HEK293T (cell line): ENCODE measurements around the gene C11orf24.
"Not testable (repeated sequence)": the region's sequence is repeated elsewhere in the genome, so short reads cannot be mapped to it uniquely, and the experiment has no call there.

ENCODE experiments used
- CTCF ChIA-PET: fragments of 350-600 bp; formaldehyde crosslinking; extraction: SDS; loops from one replicate; lab custom pipeline; 2021; ENCODE audit warnings: antibody characterized with exemption, inconsistent platforms; lab: Yijun Ruan, JAX
- POLR2A ChIA-PET: fragments of 350-600 bp; formaldehyde crosslinking; extraction: SDS; loops from one replicate; lab custom pipeline; 2020; ENCODE audit warnings: antibody characterized with exemption, inconsistent platforms; lab: Yijun Ruan, JAX
- DNase-seq: peaks from one replicate; pipeline ENCODE4 v3.0.0; 2012; ENCODE audit warnings: mixed read lengths; ENCODE audit errors: extremely low spot score
- ARNT ChIP-seq: fragments of 450-650 bp; IDR thresholded peaks from 2 replicates; pipeline ENCODE4 v1.6.1; 2017; ENCODE audit warnings: mild to moderate bottlenecking
- BHLHE40 ChIP-seq: fragments of 450-650 bp; IDR thresholded peaks from 2 replicates; pipeline ENCODE4 v1.6.1; 2016; ENCODE audit warnings: mild to moderate bottlenecking, moderate library complexity, borderline replicate concordance
- CTBP1 ChIP-seq: fragments of 450-650 bp; IDR thresholded peaks from 2 replicates; pipeline ENCODE4 v1.6.1; 2016; ENCODE audit warnings: borderline replicate concordance
- ELF4 ChIP-seq: fragments of 450-650 bp; IDR thresholded peaks from 2 replicates; pipeline ENCODE4 v1.6.1; 2017; ENCODE audit warnings: antibody characterized with exemption
- FOXA1 ChIP-seq: fragments of 450-650 bp; IDR thresholded peaks from 2 replicates; pipeline ENCODE4 v1.6.1; 2016; ENCODE audit warnings: mild to moderate bottlenecking
- FOXK2 ChIP-seq: fragments of 450-650 bp; IDR thresholded peaks from 2 replicates; pipeline ENCODE4 v1.6.1; 2016; ENCODE audit warnings: mild to moderate bottlenecking
- FOXM1 ChIP-seq: fragments of 450-650 bp; IDR thresholded peaks from 2 replicates; pipeline ENCODE4 v1.6.1; 2017; ENCODE audit warnings: mild to moderate bottlenecking, borderline replicate concordance
- HDGF ChIP-seq: fragments of 450-650 bp; IDR thresholded peaks from 2 replicates; pipeline ENCODE4 v1.6.1; 2017; ENCODE audit warnings: antibody characterized with exemption, borderline replicate concordance
- L3MBTL2 ChIP-seq: fragments of 450-650 bp; conservative IDR thresholded peaks from 2 replicates; pipeline ENCODE4 v1.6.1; 2016; ENCODE audit warnings: mild to moderate bottlenecking
- LEF1 ChIP-seq: fragments of 450-650 bp; IDR thresholded peaks from 2 replicates; pipeline ENCODE4 v1.6.1; 2017; ENCODE audit warnings: mild to moderate bottlenecking, borderline replicate concordance
- NFRKB ChIP-seq: fragments of 450-650 bp; IDR thresholded peaks from 2 replicates; pipeline ENCODE4 v1.6.1; 2016; ENCODE audit warnings: mild to moderate bottlenecking, moderate library complexity
- PKNOX1 ChIP-seq: fragments of 450-650 bp; IDR thresholded peaks from 2 replicates; pipeline ENCODE4 v1.6.1; 2016
- SP1 ChIP-seq: fragments of 450-650 bp; IDR thresholded peaks from 2 replicates; pipeline ENCODE4 v1.6.1; 2017
- SUZ12 ChIP-seq: fragments of 450-650 bp; IDR thresholded peaks from 2 replicates; pipeline ENCODE4 v1.6.1; 2016; ENCODE audit warnings: mild to moderate bottlenecking
- TARDBP ChIP-seq: fragments of 450-650 bp; IDR thresholded peaks from 2 replicates; pipeline ENCODE4 v1.6.1; 2016
- ZNF384 ChIP-seq: fragments of 450-650 bp; IDR thresholded peaks from 2 replicates; pipeline ENCODE4 v1.6.1; 2016

Gene C11orf24

GRCh38 chr11:68287419-68287818, 15.6 kb upstream of the C11orf24 start:
- TF ChIP-seq TARDBP (no peak), FOXK2 (no peak), L3MBTL2 (no peak), LEF1 (no peak), HDGF (no peak), CTBP1 (no peak), PKNOX1 (no peak), SP1 (no peak)
- POLR2A ChIA-PET: no interaction called here
- CTCF ChIA-PET: interaction anchor here (1.3 kb wide), 1 partner anchor 11 kb away, joined by 3 read pairs; no protein-coding TSS in a partner anchor
- no peak for DNase-seq

- DNase-seq, POLR2A ChIA-PET, CTCF ChIA-PET: not testable (repeated sequence)
These were observed 12.8 kb upstream of the C11orf24 start for GRCh38 chr11:68284588-68284987.

GRCh38 chr11:68282861-68283230, 11.1 kb upstream of the C11orf24 start:
- DNase-seq: no peak
- POLR2A ChIA-PET: interaction anchor here (1.6 kb wide), 1 partner anchor 11 kb away, joined by 5 read pairs; the partner anchor contains the start of gene C11orf24
- TF ChIP-seq PKNOX1 (no peak), SUZ12 (no peak), NFRKB (no peak), ELF4 (no peak), SP1 (no peak), CTBP1 (no peak), LEF1 (no peak), ARNT (no peak), BHLHE40 (no peak), HDGF (no peak), L3MBTL2 (no peak), ZNF384 (no peak), FOXA1 (no peak), TARDBP (no peak), FOXK2 (no peak), FOXM1 (no peak)
- CTCF ChIA-PET: no interaction called here

GRCh38 chr11:68282141-68282860, 10.5 kb upstream of the C11orf24 start:
- CTCF ChIA-PET: no interaction called here
- DNase-seq: no peak
- POLR2A ChIA-PET: interaction anchor here (1.6 kb wide), 1 partner anchor 10 kb away, joined by 5 read pairs; the partner anchor contains the start of gene C11orf24

GRCh38 chr11:68279676-68280075, 7.9 kb upstream of the C11orf24 start:
- ChIA-PET POLR2A (no interaction called here), CTCF (interaction anchor here (0.6 kb wide), 1 partner anchor 355 kb away, joined by 3 read pairs; no protein-coding TSS in a partner anchor)
- DNase-seq: no peak
- TF ChIP-seq L3MBTL2 (no peak), SP1 (no peak), CTBP1 (no peak), FOXM1 (no peak), FOXA1 (no peak), ZNF384 (no peak), FOXK2 (no peak), LEF1 (no peak)

More at GRCh38 chr11:68282141-68282860, 10.5 kb upstream of the C11orf24 start:
- TF ChIP-seq ZNF384: no peak
- TF ChIP-seq FOXK2: no peak
- no peak for TF ChIP-seq BHLHE40
- no peak for TF ChIP-seq FOXA1
- TF ChIP-seq PKNOX1: no peak
- no peak for TF ChIP-seq SP1
- TF ChIP-seq L3MBTL2: no peak
- no peak for TF ChIP-seq SUZ12
- TF ChIP-seq HDGF: no peak
- TF ChIP-seq ARNT: no peak
- TF ChIP-seq ELF4: no peak
- TF ChIP-seq CTBP1: no peak
- no peak for TF ChIP-seq FOXM1
- TF ChIP-seq TARDBP: no peak

- POLR2A ChIA-PET: no interaction called here
- CTCF ChIA-PET: no interaction called here
- DNase-seq: no peak
- TF ChIP-seq ZNF384: no peak
- no peak for TF ChIP-seq FOXA1
- TF ChIP-seq HDGF: no peak
- TF ChIP-seq TARDBP: no peak
- no peak for TF ChIP-seq PKNOX1
- no peak for TF ChIP-seq SP1
- TF ChIP-seq BHLHE40: no peak
- TF ChIP-seq NFRKB: no peak
- no peak for TF ChIP-seq FOXM1
- no peak for TF ChIP-seq L3MBTL2
- TF ChIP-seq LEF1: no peak
- no peak for TF ChIP-seq SUZ12
- TF ChIP-seq FOXK2: no peak
- no peak for TF ChIP-seq CTBP1
These were observed 5.1 kb upstream of the C11orf24 start for GRCh38 chr11:68276861-68277260.
